Mesendoderm (in vitro differentiated cells): Measurements from ENCODE around the gene SGCG. TPM values are rescaled to one million over a fixed set of nuclear protein-coding genes. Genes with fewer than 3 reads are reported as not detected.

Experiments
- DNase-seq: peaks from one replicate; pipeline ENCODE4 v3.0.0; 2013
- H2AK5ac ChIP-seq: 2 replicates; pipeline ENCODE4 v1.6.1; 2013; ENCODE audit warnings: low read length, inconsistent platforms
- H2BK120ac ChIP-seq: 2 replicates; pipeline ENCODE4 v1.6.1; 2013; ENCODE audit warnings: low read depth, mild to moderate bottlenecking, low read length, moderate library complexity, mixed read lengths
- H2BK15ac ChIP-seq: replicated peaks from 2 replicates; pipeline ENCODE4 v1.6.1; 2013; ENCODE audit warnings: low read depth, mild to moderate bottlenecking, moderate library complexity
- H2BK5ac ChIP-seq: 2 replicates; pipeline ENCODE4 v1.6.1; 2013; ENCODE audit warnings: low read length, inconsistent platforms
- H3K18ac ChIP-seq: 2 replicates; pipeline ENCODE4 v1.6.1; 2013; ENCODE audit warnings: mild to moderate bottlenecking, low read length, mixed read lengths
- H3K23ac ChIP-seq: one replicate; pipeline ENCODE4 v1.6.1; 2013; ENCODE audit warnings: low read length
- H3K27ac ChIP-seq: 2 replicates; pipeline ENCODE4 v1.5.1; 2013; ENCODE audit warnings: low read depth, mild to moderate bottlenecking, inconsistent platforms, low read length, moderate library complexity
- H3K27me3 ChIP-seq: 2 replicates; pipeline ENCODE4 v1.6.1; 2013; ENCODE audit warnings: low read length, control low read depth, mild to moderate bottlenecking, inconsistent platforms; ENCODE audit not compliant: insufficient read depth, poor library complexity
- H3K36me3 ChIP-seq: 2 replicates; pipeline ENCODE4 v1.6.1; 2013; ENCODE audit warnings: low read length, inconsistent platforms; ENCODE audit not compliant: control insufficient read depth, insufficient read depth
- H3K4ac ChIP-seq: one replicate; pipeline ENCODE4 v1.6.1; 2013; ENCODE audit warnings: low read depth, mild to moderate bottlenecking, low read length, moderate library complexity
- H3K4me1 ChIP-seq: 2 replicates; pipeline ENCODE4 v1.6.1; 2013; ENCODE audit warnings: low read depth, low read length, inconsistent platforms; ENCODE audit not compliant: control insufficient read depth
- H3K4me2 ChIP-seq: 2 replicates; pipeline ENCODE4 v1.6.1; 2013; ENCODE audit warnings: low read length
- H3K4me3 ChIP-seq: 2 replicates; pipeline ENCODE4 v1.5.1; 2013; ENCODE audit warnings: mild to moderate bottlenecking, low read length
- H3K56ac ChIP-seq: one replicate; pipeline ENCODE4 v1.6.1; 2013; ENCODE audit warnings: low read length
- H3K79me1 ChIP-seq: 2 replicates; pipeline ENCODE4 v1.6.1; 2013; ENCODE audit warnings: low read length, inconsistent platforms
- H3K79me2 ChIP-seq: 2 replicates; pipeline ENCODE4 v1.6.1; 2013; ENCODE audit warnings: mild to moderate bottlenecking, low read length; ENCODE audit not compliant: control insufficient read depth, insufficient read depth
- H3K9ac ChIP-seq: 2 replicates; pipeline ENCODE4 v1.6.1; 2013; ENCODE audit warnings: low read length, inconsistent platforms
- H4K5ac ChIP-seq: one replicate; pipeline ENCODE4 v1.6.1; 2013; ENCODE audit warnings: low read length
- H4K8ac ChIP-seq: one replicate; pipeline ENCODE4 v1.6.1; 2013; ENCODE audit warnings: low read depth, mild to moderate bottlenecking, control low read depth, low read length, moderate library complexity
- WGBS: extraction: QIAGEN DNeasy Blood & Tissue Kit; methylation state at CpG from one replicate; pipeline ENCODE4 v1.1.7; 2013; ENCODE audit warnings: low lambda C conversion rate, missing lambda C conversion rate; ENCODE audit not compliant: insufficient coverage; ENCODE audit errors: extremely low coverage; 5-methylcytosine and 5-hydroxymethylcytosine counted together
- small RNA-seq: library from polyadenylated mRNA; stranded (forward); fragments of <200 nt; extraction: miRNeasy Mini kit (QIAGEN cat#:217004); gene quantifications from one replicate; pipeline ENCODE3, GENCODE V24; 2013; ENCODE audit not compliant: insufficient read depth

SGCG gene

GRCh38 chr13:23365652-23366051 lies 184.9 kb downstream of the SGCG start:
- Histone ChIP-seq H3K27ac (no peak overlapping the region), H4K5ac (no peak overlapping the region), H2BK5ac (no peak overlapping the region), H3K56ac (no peak overlapping the region), H3K4me2 (no peak overlapping the region), H3K18ac (no peak overlapping the region), H3K9ac (no peak overlapping the region), H3K4me1 (no peaks in the 10 kb centered on the region), H3K36me3 (peaks cover 9% of the 10 kb centered on the region), H2AK5ac (no peak overlapping the region), H3K4ac (no peak overlapping the region), H3K27me3 (no peaks in the 10 kb centered on the region), H3K23ac (no peak overlapping the region), H3K79me1 (no peaks in the 10 kb centered on the region), H3K79me2 (no peaks in the 10 kb centered on the region), H4K8ac (no peak overlapping the region), H3K4me3 (no peak overlapping the region), H2BK120ac (no peak overlapping the region), H2BK15ac (no peak overlapping the region)
- no CpG with 5 or more reads among the region's 3 CpGs for WGBS
- DNase-seq: no peak

GRCh38 chr13:23367907-23368306 lies 187.1 kb downstream of the SGCG start:
- Histone ChIP-seq H2BK5ac (no peak overlapping the region), H3K27me3 (no peaks in the 10 kb centered on the region), H3K56ac (no peak overlapping the region), H3K4me3 (no peak overlapping the region), H4K5ac (no peak overlapping the region), H2BK120ac (no peak overlapping the region), H3K9ac (no peak overlapping the region), H2AK5ac (no peak overlapping the region), H2BK15ac (no peak overlapping the region), H4K8ac (no peak overlapping the region), H3K79me2 (peaks cover 6% of the 10 kb centered on the region), H3K23ac (no peak overlapping the region), H3K4me2 (no peak overlapping the region), H3K36me3 (peaks cover 9% of the 10 kb centered on the region), H3K79me1 (peaks cover 7% of the 10 kb centered on the region), H3K4ac (no peak overlapping the region), H3K18ac (no peak overlapping the region), H3K27ac (no peak overlapping the region), H3K4me1 (peaks cover 2% of the 10 kb centered on the region)
- WGBS: no CpG with 5 or more reads among the region's 6 CpGs
- DNase-seq: no peak

GRCh38 chr13:23372264-23372906 lies 191.6 kb downstream of the SGCG start:
- no peak overlapping the region for H2BK120ac ChIP-seq
- no peak overlapping the region for H4K5ac ChIP-seq
- peaks cover 1% of the 10 kb centered on the region for H3K36me3 ChIP-seq
- H3K27me3 ChIP-seq: no peaks in the 10 kb centered on the region
- no peak overlapping the region for H3K56ac ChIP-seq
- peaks cover 5% of the 10 kb centered on the region for H3K4me1 ChIP-seq
- no peak overlapping the region for H3K4ac ChIP-seq
- H3K23ac ChIP-seq: no peak overlapping the region
- no peak overlapping the region for H2BK15ac ChIP-seq
- peaks cover 10% of the 10 kb centered on the region for H3K79me1 ChIP-seq
- no peak overlapping the region for H3K9ac ChIP-seq
- no peak overlapping the region for H3K27ac ChIP-seq
- no peak overlapping the region for H2AK5ac ChIP-seq
- no peak overlapping the region for H2BK5ac ChIP-seq
- no peak overlapping the region for H4K8ac ChIP-seq
- H3K4me2 ChIP-seq: no peak overlapping the region
- WGBS: no CpG with 5 or more reads among the region's 5 CpGs
- no peak overlapping the region for H3K18ac ChIP-seq
- no peak for DNase-seq
- H3K4me3 ChIP-seq: no peak overlapping the region
- peaks cover 10% of the 10 kb centered on the region for H3K79me2 ChIP-seq

Small RNA genes within 50 kb of the gene (small RNA-seq; reads per million reads assigned to genes)
- not detected for gene RNU6-58P
- gene RNY3P4: not detected
